PC-3 (cell line): Measurements from ENCODE around the gene TTLL10.

Experiments
- EZH2 ChIP-seq: fragments of 300-600 bp; sonication (generic); IDR thresholded peaks from one replicate; pipeline ENCODE4 v1.6.1; 2017; ENCODE audit warnings: antibody characterized with exemption, mild to moderate bottlenecking, low read length; ENCODE audit not compliant: unreplicated experiment
- TF ChIP-seq, protein P1 (sequence below): fragments of 300-600 bp; sonication (generic); conservative IDR thresholded peaks from 2 replicates; pipeline ENCODE4 v1.5.1; 2017; ENCODE audit warnings: antibody characterized with exemption, low read depth, mild to moderate bottlenecking, low read length

- TF ChIP-seq, protein P1, sequence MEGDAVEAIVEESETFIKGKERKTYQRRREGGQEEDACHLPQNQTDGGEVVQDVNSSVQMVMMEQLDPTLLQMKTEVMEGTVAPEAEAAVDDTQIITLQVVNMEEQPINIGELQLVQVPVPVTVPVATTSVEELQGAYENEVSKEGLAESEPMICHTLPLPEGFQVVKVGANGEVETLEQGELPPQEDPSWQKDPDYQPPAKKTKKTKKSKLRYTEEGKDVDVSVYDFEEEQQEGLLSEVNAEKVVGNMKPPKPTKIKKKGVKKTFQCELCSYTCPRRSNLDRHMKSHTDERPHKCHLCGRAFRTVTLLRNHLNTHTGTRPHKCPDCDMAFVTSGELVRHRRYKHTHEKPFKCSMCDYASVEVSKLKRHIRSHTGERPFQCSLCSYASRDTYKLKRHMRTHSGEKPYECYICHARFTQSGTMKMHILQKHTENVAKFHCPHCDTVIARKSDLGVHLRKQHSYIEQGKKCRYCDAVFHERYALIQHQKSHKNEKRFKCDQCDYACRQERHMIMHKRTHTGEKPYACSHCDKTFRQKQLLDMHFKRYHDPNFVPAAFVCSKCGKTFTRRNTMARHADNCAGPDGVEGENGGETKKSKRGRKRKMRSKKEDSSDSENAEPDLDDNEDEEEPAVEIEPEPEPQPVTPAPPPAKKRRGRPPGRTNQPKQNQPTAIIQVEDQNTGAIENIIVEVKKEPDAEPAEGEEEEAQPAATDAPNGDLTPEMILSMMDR, result no peak
- TF ChIP-seq EZH2, result no peak
These were observed 6.3 kb upstream of the TTLL10 start for GRCh38 chr1:1167398-1167821.
